Glomerular visceral epithelial cell (primary cell): Measurements from ENCODE around the gene SORBS1.
"Not testable (repeated sequence)": the region's sequence is repeated elsewhere in the genome, so short reads cannot be mapped to it uniquely, and the experiment has no call there.

Experiments
- DNase-seq: peaks from one replicate; pipeline ENCODE4 v3.0.0-alpha.2; 2016; ENCODE audit errors: extremely low spot score

The SORBS1 gene

DNA sequence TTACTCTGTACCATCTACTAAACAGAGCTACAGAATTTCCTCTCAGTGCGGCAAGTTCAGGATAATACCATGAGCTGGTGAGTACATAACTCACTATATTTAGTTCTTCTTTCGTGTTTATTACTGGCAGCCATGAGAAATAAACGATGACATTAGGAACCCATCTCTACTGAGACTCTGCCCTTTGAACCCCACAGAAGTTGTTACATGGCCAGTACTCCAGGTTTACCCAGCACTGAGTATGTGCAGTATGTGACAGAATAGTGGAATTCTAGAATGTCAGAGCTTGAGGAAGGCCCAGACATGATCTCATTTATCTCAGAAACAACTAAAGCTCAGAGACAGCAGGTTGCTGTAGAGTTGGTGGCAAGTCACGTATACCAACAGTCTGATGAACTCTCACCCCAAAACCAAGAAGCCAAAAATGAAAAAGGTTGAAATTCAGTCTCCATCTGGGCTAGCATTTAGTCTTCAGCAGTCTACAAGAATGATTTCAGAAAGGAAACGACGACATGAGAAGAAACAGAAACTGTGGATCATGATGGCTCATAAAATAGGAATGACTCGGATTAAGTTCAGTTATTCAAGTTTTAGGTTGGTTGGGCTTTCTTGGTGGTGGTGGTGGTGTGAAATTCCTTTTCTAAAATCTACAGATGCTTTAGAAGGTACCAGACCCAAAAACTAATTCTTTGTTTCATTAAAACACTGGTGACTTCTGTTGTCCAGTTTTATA is 78.5 kb downstream of the SORBS1 start:
- no peak for DNase-seq

DNA sequence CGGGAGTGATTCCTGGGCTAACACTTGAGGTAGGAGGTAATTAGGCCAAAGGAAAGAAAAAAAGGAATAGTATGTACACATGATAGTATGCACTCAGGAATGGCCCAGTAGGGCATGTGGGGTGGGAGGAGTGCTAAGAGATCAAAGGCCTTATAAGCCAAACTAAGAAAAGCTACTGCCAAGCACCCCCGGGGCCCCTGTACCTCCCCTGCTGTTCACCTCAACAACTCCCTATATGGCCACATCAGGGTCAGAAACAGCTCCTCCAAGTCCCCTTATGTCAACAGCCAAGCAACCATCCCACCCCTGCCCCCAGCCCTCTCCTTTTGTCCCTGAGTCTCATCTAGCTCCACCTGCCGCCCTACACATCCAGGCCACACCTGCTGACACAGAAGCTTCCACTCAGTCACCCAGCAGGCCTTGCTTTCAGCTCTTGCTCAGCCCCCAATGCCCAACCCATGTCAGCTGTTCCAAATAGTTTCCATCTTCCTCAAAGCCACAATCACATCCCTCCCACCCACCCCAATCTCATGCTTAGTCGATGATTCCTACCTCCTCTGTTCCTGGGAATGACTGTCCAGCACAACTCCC is 80.2 kb downstream of the SORBS1 start:
- no peak for DNase-seq

DNA sequence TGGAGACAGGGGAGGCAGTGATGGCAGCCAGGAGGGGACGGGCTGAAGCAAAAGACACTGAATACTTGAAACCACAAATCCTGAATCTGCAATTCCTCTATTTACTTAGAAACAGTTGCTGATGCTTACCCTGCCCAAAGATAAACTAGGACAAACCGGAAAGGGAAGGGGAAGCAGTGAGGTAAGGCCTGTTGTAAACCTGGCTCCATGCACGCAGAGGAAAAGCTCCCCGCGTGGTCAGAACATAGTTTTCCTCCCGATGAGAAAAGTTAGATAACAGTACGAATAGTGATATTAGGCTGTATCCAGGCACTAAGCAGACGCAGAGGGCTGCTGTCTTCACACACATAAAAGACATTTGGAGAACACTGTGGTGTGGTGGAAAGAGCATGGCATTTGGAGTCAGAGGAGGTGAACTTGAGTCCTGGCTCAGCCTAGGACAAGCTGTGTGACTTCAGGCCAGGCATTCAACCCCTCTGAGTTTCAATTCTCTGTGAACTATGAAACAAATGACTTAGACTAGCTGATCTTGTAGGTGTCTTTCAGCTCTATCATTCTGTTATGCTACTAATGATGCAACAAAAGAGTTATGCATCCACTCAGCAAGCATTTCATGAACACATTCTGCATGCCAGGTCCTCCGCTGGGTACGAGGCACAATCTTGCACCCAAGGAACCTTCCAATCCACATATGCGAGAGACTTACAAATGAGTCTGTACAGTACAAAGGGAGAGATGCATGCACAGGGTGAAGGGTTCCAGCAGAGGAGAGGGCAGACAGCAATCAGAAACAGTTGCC is 80.9 kb downstream of the SORBS1 start:
- DNase-seq: no peak

DNA sequence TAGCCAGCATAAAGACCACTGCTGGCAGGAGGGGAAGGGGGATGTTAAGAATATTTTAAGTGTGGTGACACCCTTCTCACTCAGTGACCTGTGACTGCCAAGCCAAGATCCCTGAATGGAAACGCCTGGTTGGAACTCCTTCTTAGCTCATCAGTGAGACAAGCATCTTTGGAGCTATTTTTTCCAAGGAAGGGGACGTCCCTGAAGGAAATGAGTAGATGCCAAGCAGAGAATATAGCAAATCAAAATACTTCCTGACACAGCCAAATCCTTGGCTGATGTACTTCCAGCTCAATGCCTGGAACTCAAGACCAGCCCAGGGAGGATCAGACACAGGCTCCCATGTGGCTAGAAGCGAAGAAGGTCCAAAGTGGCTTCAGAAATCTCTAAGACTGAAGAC is 82.2 kb downstream of the SORBS1 start:
- DNase-seq: no peak

DNA sequence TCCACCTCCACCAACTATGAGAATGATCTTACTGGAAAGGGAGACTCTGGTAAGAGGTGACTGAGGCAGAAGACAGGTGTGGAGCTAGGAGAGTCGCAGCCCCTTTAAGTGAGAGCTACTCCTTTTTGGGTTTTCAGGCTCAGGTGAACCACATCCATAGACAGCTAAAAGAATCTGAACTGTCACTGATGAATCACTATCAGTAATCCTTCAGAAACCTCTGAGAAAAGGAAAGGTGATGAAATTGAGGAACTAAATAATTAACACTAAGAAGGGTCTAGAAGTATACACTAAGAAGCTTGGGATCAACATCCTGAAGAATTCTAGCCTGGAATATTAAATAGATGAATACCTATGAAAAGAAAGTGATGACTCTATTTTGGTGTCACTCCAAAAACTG is 83.0 kb downstream of the SORBS1 start:
- no peak for DNase-seq

DNA sequence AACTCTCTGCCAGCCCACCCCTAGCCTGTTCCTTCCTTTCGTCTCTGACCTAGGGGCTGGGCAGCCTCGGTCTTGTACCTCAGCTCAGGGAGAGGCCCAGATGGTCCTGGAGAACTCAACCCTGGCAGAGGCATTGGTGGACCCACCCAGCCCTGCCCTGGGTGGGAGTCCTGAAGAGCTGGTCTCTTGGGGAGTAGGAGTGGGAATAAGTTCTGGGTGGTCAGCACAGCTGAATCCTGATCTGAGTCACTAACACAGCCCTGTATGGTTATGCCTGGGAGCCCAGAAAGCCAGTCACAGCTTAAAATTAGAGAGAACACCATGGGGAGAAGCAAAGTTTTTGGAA is 84.0 kb downstream of the SORBS1 start:
- no peak for DNase-seq

DNA sequence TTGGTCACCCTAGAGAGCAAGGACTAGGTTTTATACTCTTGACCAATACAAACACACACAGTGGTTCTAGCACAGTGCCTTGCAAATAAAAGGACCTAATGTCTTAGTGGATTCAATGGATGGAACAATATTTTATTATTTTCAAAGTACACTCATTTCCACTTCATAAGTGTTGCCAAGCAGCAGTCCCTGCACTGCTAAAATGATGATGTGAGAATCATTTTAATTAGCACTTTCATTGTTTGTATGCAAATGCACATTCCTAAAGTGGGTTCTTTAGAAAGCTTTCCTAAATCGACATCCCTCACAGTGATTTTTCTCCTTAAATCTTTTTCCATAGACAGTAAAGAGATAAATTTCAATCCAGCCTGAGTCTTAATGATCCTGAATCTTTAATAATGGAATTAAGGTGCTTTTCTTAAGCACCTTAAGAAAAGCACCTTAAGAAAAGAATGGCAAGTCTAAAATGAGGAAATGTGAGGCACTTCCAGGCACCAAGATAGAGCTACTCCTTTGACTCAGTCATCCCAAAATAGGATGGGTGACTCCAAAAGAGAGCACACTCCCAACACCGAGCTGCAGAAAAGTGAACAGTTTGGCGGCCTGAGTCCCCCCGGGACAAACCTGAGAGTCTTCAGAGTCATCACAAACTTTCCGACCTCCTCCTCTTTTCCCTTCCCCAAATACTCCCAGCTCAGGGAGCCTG is 84.5 kb downstream of the SORBS1 start:
- no peak for DNase-seq

DNA sequence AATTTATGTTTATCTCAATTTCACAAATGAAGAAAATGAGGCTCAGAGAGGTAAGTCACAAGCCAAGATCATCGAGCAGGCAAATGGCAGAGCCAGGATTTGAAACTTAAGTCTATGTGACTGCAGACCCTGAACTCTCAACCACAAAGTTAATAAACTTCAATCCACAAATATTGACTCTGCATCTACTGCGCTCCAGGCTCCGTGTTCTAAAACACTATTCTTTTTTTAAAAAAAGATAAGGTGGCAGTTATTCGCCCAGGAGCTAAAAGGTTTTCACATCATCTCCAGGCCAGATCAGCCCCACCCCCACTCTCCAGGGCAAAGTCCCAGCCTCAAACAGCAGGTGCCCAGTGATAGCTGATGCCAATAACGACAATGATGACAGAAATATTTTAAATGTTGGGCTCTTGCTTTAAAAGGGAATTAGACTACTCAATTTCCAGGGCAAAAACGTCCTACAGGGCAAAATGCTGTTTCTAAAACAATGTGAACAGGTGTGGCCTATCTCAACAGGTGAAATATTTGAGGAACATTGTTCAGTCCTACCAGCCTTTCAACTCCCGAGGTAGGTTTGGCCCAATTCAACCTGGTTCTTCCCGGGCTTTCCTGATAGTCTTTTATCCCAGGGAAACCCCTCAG is 85.2 kb downstream of the SORBS1 start:
- no peak for DNase-seq

DNA sequence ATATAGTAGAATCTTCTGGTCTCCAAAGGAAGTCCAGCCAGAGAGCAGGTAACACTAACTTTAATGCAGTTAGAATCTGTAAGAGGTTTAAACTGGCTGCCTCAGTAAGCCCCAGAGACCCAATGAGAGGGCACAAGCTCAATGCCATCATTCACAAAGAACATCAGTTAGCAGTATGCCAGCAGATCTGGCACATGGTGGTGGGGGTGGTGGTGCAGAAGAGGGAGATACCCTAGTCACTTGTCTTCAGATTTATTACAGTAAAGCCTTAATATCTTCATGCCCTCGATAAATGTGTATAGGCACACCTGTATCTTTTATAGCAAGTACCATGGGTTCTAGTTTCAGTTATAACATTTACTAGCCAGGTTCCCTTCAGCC is 86.2 kb downstream of the SORBS1 start:
- no peak for DNase-seq

DNA sequence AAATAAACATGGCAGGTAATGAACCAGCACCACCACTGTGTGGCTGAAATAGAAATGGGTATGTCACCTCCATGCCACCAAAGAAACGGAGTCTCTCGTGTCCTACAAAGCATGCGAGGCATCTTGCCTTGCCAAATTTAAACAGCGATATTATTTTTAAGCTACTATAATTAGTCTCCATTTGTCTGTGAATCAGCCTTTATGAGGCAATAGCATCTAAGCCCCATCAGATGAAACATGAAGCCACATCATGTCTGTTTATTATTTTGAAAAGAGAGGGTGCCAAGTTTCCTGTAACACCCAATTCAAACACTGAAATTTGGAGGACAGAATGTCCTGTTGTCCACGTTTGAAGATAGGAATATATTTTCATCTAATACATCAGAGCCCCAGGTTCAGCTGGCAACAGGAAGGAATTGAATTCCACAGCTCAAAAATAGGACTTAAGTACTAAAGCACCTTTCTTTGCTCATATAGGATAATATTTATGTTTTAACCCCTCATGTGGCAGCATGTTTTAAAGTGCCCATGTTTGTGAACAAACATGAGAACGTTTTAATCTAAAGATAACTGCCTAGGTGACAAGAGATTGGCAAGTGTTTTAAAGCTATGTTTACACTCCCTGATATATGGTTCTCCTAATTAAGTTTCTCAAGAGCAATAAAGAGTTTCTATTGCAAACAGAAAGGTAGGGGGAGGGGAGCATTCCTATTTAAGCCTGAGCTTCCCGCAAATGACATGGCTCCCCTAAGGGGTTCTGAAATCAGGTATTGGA is 86.8 kb downstream of the SORBS1 start:
- DNase-seq: no peak

DNA sequence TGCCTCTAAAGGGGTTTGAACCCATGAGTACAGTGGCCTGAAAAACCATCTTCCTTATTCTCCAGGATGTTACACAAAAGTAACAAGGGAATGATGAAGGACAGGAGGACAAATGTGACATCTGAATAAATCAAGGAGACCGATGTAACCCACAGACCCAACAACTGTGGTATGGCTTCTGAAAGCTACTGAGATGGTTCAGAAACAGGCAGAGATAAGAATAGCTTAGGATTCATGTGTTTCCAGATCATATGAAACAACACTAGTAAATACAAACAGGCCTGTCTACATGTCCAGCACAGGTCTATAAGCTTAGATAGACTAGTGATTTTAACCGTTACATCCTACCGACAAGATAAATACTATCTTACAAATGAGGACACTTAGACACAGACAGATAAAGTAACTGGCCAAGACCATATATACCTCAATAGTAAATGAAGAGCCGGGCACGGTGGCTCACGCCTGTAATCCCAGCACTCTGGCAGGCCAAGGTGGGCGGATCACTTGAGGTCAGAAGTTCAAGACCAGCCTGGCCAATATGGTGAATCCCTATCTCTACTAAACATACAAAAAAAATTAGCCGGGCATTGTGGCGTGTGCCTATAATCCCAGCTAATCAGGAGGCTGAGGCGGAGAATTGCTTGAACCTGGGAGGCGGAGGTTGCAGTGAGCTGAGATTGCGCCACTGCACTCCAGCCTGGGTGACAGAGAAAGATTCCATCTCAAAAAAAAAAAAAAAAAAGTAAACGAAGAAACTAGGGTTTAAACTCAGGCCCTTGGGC is 88.7 kb downstream of the SORBS1 start:
- DNase-seq: no peak

DNA sequence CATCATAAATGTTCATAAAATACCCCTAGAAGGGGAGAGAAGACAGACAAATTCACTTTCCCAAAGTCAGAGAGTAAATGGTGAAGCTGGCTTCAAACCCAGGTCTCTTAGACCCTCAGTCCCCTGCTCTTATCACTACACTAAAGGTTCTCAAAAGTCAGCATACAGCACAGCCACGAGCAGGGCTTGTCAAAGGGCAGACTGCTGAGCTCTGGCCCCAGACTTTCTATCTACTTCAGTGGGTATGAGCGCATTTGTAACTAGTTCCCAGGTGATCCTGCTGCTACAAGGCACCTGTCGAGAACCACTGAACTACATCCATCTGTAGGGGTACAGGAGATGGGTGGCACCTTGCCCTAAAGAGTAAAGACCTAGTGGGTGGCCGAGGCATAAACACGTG is 91.5 kb downstream of the SORBS1 start:
- no peak for DNase-seq

DNA sequence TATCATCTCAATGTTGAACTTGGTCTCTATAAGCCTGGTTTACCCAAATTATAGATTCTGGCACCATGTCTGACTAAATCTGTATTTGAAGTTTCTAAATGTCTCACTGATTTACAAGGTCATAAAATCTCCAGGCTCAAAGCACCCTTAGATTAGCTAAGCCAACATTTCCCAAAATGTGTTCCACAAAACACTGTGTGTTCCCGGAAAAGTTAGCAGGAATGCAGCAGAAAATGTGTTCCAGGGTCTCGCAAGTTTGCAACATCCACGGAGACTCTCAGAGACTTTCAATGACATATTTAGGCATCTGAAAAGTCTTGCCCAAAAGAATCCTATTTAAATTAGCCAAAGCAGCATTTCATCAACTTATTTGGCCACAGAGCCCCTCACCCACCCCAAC is 91.9 kb downstream of the SORBS1 start:
- DNase-seq: no peak

DNA sequence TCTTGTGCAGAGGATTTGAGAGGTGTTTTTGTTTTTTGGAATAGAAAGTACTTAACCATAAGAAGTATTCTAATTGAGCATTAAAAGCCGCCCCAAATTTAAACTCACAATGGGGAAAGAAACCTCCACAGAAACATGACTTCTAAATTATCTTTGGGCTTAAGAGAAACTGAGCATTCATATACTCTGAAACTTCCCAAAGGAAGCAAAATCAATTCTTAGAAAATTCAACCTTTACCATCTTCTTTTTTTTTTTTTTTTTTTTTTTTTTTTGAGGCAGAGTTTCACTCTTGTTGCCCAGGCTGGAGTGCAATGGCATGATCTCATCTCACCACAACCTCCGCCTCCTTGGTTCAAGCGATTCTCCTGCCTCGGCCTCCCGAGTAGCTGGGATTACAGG is 93.5 kb downstream of the SORBS1 start:
- not testable (repeated sequence) for DNase-seq

DNA sequence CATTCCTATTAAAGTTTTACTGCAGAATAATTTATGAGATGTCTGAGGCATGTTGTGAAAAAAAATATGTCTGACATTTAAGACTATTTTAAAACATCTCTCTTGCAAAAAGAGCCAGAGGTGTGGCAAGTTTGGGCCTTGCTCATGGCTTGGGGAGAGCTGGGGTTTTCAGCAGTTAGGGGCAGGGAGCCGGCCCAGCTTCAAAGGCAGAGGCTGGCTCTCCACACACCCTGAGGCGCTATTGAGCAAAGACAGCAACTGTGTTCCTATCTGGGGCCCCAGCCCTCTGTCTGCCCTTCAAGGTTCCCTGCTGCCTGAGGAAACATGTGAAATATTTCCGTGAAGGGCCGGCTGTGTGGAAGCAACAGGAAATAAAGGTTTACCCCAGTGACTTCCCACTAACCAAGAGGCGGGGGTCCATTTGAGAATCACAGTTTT is 94.0 kb downstream of the SORBS1 start:
- no peak for DNase-seq

DNA sequence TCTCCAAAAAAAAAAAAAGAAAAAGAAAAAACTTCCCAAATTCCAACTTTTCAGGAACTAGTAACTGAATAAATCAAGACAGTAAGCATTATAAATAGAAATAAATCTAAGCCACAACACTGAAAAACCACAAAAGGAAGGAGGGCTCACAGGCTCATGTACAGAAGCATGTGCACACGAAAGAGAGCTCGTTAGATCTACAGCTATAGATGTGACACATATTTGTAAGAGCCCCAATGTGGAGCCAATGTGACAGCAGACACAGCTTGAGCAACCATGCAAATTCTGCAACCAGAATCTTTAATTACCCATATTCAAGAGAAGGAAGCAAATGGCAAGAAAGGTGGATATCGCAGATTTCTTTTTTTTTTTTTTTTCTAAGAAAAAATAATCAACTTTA is 94.7 kb downstream of the SORBS1 start:
- DNase-seq: no peak

DNA sequence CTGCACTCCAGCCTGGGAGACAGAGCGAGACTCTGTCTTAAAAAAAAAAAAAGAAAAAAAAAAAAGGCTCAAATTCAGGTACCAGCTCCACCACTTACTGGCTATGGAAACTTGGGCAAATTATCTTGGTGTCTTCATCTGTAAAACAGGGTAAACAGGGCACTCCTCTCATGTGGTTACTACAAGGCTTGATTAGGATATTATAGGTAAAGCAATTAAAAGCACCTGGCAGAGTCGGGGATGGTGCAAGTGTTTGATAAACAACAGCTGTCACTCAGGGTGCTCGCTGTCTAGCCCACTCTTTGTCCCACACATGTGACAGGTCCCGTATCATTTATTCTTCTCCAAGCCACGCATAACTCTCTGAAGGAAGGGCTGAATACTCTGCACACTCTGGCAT is 96.9 kb downstream of the SORBS1 start:
- no peak for DNase-seq

DNA sequence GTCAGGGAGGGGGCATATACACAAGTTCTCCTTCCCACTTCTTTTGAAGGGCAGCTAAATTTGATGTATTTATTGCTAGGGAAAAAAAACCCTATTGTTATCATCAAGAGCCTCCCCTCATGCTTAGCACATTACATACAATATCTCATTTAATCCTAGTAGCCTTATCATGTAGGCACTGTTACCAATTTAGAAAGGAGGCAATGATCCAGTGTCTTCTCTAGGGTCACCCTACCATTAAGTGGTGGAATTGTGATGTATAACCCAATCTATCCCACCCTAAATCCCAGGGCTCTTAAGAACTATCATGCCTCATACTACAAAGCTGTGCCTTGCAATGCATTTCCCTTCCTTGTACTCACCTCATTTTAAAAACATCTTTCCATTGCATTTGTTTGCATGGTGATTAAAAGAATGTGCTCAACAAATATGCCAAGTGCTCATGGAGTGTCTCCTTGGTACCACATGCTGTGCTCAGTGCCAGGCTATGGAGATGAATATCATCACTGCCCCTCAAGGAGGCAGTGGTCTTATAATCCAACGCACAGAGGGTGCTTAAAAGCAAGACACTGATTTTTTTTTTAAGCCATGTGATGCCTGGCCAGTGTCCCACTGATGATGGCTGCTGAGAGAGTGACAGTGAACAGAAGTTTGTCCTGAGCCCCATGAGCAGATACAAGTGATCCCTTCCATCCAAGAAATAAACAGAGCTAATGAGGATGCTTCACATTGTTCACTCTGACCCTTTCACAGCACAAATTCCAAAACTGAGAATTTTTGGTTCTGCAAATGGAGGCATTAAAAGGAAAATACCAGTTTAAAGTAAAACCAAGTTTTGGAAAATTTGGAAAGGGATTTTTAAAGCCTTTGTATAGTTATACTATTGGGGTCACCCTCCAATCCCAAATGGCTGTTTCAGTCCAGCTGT is 98.2 kb downstream of the SORBS1 start:
- no peak for DNase-seq

DNA sequence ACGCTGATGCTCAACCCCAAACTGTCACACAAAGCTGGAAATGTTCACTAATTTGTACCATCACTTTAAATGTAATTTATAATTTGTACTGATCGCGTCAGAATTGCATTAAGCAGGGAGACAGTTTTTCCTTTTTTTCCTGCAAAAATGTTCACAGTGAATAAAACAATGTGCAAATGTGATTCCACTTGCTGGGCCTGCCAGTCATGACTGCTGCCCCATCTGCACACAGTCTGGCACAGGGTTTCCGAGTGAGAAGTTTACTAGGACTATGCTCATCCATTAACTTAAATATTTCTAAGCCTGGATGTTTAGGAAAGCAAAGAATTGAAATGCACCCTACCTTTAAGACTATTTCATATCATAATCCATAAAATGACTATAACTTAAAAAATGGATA is 99.6 kb downstream of the SORBS1 start:
- no peak for DNase-seq
